Breast epithelium (tissue), 4 donors: ENCODE results near the gene SPRED2. TPM values are rescaled to one million over a fixed set of nuclear protein-coding genes. Genes with fewer than 3 reads are reported as not detected.

Source experiments
- DNase-seq, 2 donors: peaks; one replicate each; pipeline ENCODE4 v3.0.0-alpha.2; 2019; ENCODE audit warnings: low spot score in 2 of 2
- H3K27ac ChIP-seq, 2 donors: fragments of 200-600 bp; sonication (generic) in 1 of 2; one replicate each; pipeline ENCODE4 v1.5.1; 2016 to 2019; ENCODE audit warnings: mild to moderate bottlenecking in 1 of 2
- H3K27me3 ChIP-seq, 2 donors: fragments of 200-600 bp; sonication (generic) in 1 of 2; one replicate each; pipeline versions ENCODE4 v1.5.1 to v1.6.0; 2017 to 2019; ENCODE audit warnings: control low read depth in 1 of 2, mild to moderate bottlenecking in 1 of 2
- H3K36me3 ChIP-seq: fragments of 200-600 bp; one replicate; pipeline ENCODE4 v1.5.1; 2019
- H3K4me1 ChIP-seq, 2 donors: fragments of 200-600 bp; sonication (generic); one replicate each; pipeline ENCODE4 v1.5.1; 2016 to 2019; ENCODE audit warnings: control low read depth in 1 of 2
- H3K4me3 ChIP-seq, 3 donors: fragments of 200-600 bp; sonication (generic); 1 replicate in 2 of 3; 2 replicates in 1 of 3; pipeline ENCODE4 v1.5.1; 2016 to 2019; ENCODE audit warnings: mild to moderate bottlenecking in 3 of 3, moderate library complexity in 2 of 3
- H3K9me3 ChIP-seq, 2 donors: fragments of 200-600 bp; sonication (generic) in 1 of 2; one replicate each; pipeline ENCODE4 v1.5.1; 2016 to 2019; ENCODE audit warnings: control low read depth in 1 of 2
- CTCF ChIP-seq, 3 donors: fragments of 450-650 bp; IDR thresholded peaks; one replicate each; pipeline ENCODE4 v1.5.1; 2016 to 2017; ENCODE audit warnings: antibody characterized with exemption in 3 of 3, mild to moderate bottlenecking in 3 of 3, moderate library complexity in 3 of 3
- POLR2A ChIP-seq: fragments of 450-650 bp; IDR thresholded peaks from one replicate; pipeline ENCODE4 v1.6.1; 2016; ENCODE audit warnings: antibody characterized with exemption, mild to moderate bottlenecking, moderate library complexity
- POLR2AphosphoS5 ChIP-seq, 3 donors: sonication (generic); formaldehyde crosslinking; IDR thresholded peaks; one replicate each; pipeline ENCODE4 v1.6.1; 2017; ENCODE audit warnings: antibody characterized with exemption in 3 of 3
- intact Hi-C: fragments of 100-400 bp; cut with DNase I; formaldehyde crosslinking; loops from one replicate; pipeline ENCODE4 v1.15.1; 2023; ENCODE audit warnings: low total_unique reads
- total RNA-seq, 3 donors: library from RNA; depleted of rRNA; stranded (reverse); fragments of >200 nt; gene quantifications; one replicate each; pipeline ENCODE4 v1.1.0, GENCODE V29; 2016

SPRED2 gene
- total RNA-seq, 3 donors from 2014 or later = 14.6 to 25.2 (median 25.2) TPM

- H3K4me1 ChIP-seq = no peaks in the 10 kb centered on the region
- no peak overlapping the region for H3K27ac ChIP-seq
- H3K36me3 ChIP-seq = no peaks in the 10 kb centered on the region
- DNase-seq = no peak
- H3K9me3 ChIP-seq = no peaks in the 10 kb centered on the region
- no peak overlapping the region for H3K4me3 ChIP-seq
- H3K27me3 ChIP-seq = no peaks in the 10 kb centered on the region
- intact Hi-C loops = no loop called here
- TF ChIP-seq CTCF (IDR thresholded peaks at IDR 0.05) (no peak), POLR2A (no peak), POLR2AphosphoS5 (IDR thresholded peaks at IDR 0.05) (no peak)
Measured at GRCh38 chr2:65411056-65411795, 21.2 kb downstream of the SPRED2 start.

- Histone ChIP-seq H3K4me1 (no peaks in the 10 kb centered on the region), H3K27ac (no peak overlapping the region), H3K27me3 (no peaks in the 10 kb centered on the region), H3K4me3 (no peak overlapping the region), H3K36me3 (no peaks in the 10 kb centered on the region), H3K9me3 (no peaks in the 10 kb centered on the region)
- intact Hi-C loops = no loop called here
- no peak for DNase-seq
- no peak for TF ChIP-seq CTCF (IDR thresholded peaks at IDR 0.05)
- TF ChIP-seq POLR2AphosphoS5 (IDR thresholded peaks at IDR 0.05) = no peak
Measured at GRCh38 chr2:65409045-65409444, 23.4 kb downstream of the SPRED2 start.

- no peaks in the 10 kb centered on the region for H3K9me3 ChIP-seq
- H3K4me3 ChIP-seq = no peak overlapping the region
- no peaks in the 10 kb centered on the region for H3K36me3 ChIP-seq
- H3K4me1 ChIP-seq = peaks cover 0 to 9% of the 10 kb centered on the region in 2 donors
- DNase-seq = no peak
- no peaks in the 10 kb centered on the region for H3K27me3 ChIP-seq
- no peak for TF ChIP-seq POLR2AphosphoS5 (IDR thresholded peaks at IDR 0.05)
- no peak for TF ChIP-seq POLR2A
- TF ChIP-seq CTCF (IDR thresholded peaks at IDR 0.05) = no peak
- intact Hi-C loops = no loop called here
- no peak overlapping the region for H3K27ac ChIP-seq
Measured at GRCh38 chr2:65407240-65407639, 25.2 kb downstream of the SPRED2 start.

GRCh38 chr2:65404988-65405697 is 27.3 kb downstream of the SPRED2 start:
- DNase-seq = no peak
- Histone ChIP-seq H3K4me1 (peaks cover 0 to 9% of the 10 kb centered on the region in 2 donors), H3K9me3 (no peaks in the 10 kb centered on the region), H3K27me3 (no peaks in the 10 kb centered on the region), H3K27ac (peak overlapping the region in 1 of 2 donors; percentile 30), H3K36me3 (no peaks in the 10 kb centered on the region), H3K4me3 (no peak overlapping the region)
- TF ChIP-seq POLR2A (no peak), POLR2AphosphoS5 (IDR thresholded peaks at IDR 0.05) (no peak), CTCF (IDR thresholded peaks at IDR 0.05) (no peak)
- intact Hi-C loops = no loop called here

- Histone ChIP-seq H3K9me3 (no peaks in the 10 kb centered on the region), H3K27ac (peak overlapping the region in 1 of 2 donors; percentile 14), H3K27me3 (no peaks in the 10 kb centered on the region), H3K4me1 (peaks cover 0 to 9% of the 10 kb centered on the region in 2 donors), H3K4me3 (no peak overlapping the region), H3K36me3 (no peaks in the 10 kb centered on the region)
- intact Hi-C loops = no loop called here
- TF ChIP-seq POLR2A = no peak
- no peak for TF ChIP-seq CTCF (IDR thresholded peaks at IDR 0.05)
- TF ChIP-seq POLR2AphosphoS5 (IDR thresholded peaks at IDR 0.05) = no peak
- DNase-seq = no peak
Measured at GRCh38 chr2:65403529-65403915, 28.9 kb downstream of the SPRED2 start.
